K562 (cell line): Measurements from ENCODE around the gene TMEM143. TPM values are rescaled to one million over a fixed set of nuclear protein-coding genes. Genes with fewer than 3 reads are reported as not detected.

Source experiments
- BCOR ChIP-seq: fragments of 450-650 bp; IDR thresholded peaks from 2 replicates; pipeline ENCODE4 v1.6.1; 2016
- CBX2 ChIP-seq: fragments of 200-600 bp; sonication (generic); IDR thresholded peaks from one replicate; pipeline ENCODE4 v1.6.1; 2012; ENCODE audit warnings: mild to moderate bottlenecking, low read length, inconsistent platforms; ENCODE audit not compliant: insufficient read depth, poor library complexity, severe bottlenecking
- ELF1 ChIP-seq: fragments of 200-800 bp; sonication (Bioruptor generic); IDR thresholded peaks from 2 replicates; pipeline ENCODE4 v1.6.1; 2016; ENCODE audit warnings: missing genetic modification characterization, missing compliant biosample characterization
- FOXP1 ChIP-seq: sonication (generic); formaldehyde crosslinking; IDR thresholded peaks from 2 replicates; pipeline ENCODE4 v1.8.0; 2022; ENCODE audit warnings: mild to moderate bottlenecking, missing genetic modification reagents
- GABPB2 ChIP-seq: fragments of 250-450 bp; sonication (Bioruptor Pico); conservative IDR thresholded peaks from 2 replicates; pipeline ENCODE4 v1.5.1; 2021; ENCODE audit warnings: mild to moderate bottlenecking
- HLTF ChIP-seq: fragments of 450-650 bp; IDR thresholded peaks from 2 replicates; pipeline ENCODE4 v1.6.1; 2016
- LEF1 ChIP-seq: fragments of 450-650 bp; IDR thresholded peaks from 2 replicates; pipeline ENCODE4 v1.6.1; 2016; ENCODE audit warnings: mild to moderate bottlenecking
- MAFK ChIP-seq: IDR thresholded peaks from 2 replicates; pipeline ENCODE4 v1.6.1; 2011; ENCODE audit warnings: low read length, improper control_type of control experiment
- MTA1 ChIP-seq: fragments of 450-650 bp; IDR thresholded peaks from 2 replicates; pipeline ENCODE4 v1.6.1; 2017; ENCODE audit warnings: borderline replicate concordance
- NFATC3 ChIP-seq: fragments of 450-650 bp; IDR thresholded peaks from 2 replicates; pipeline ENCODE4 v1.6.1; 2017; ENCODE audit warnings: mild to moderate bottlenecking
- NFE2 ChIP-seq: IDR thresholded peaks from 2 replicates; pipeline ENCODE4 v1.6.1; 2014; ENCODE audit warnings: antibody characterized with exemption, low read depth
- RBM39 ChIP-seq: fragments of 200-400 bp; formaldehyde crosslinking; optimal IDR thresholded peaks from 2 replicates; pipeline ENCODE3; 2018; ENCODE audit warnings: low read depth, low read length
- SMAD4 ChIP-seq: fragments of 250-450 bp; sonication (Bioruptor Pico); conservative IDR thresholded peaks from 2 replicates; pipeline ENCODE4 v1.8.0; 2021; ENCODE audit warnings: inconsistent platforms, mild to moderate bottlenecking, moderate library complexity
- SOX6 ChIP-seq: fragments of 450-650 bp; IDR thresholded peaks from 2 replicates; pipeline ENCODE4 v1.6.1; 2014; ENCODE audit warnings: mild to moderate bottlenecking
- ZKSCAN3 ChIP-seq: fragments of 250-450 bp; sonication (Bioruptor Pico); IDR thresholded peaks from 2 replicates; pipeline ENCODE4 v1.4.0; 2020
- ZMIZ1 ChIP-seq, 2 experiments: fragments of 150-350 bp in 1 of 2; IDR thresholded peaks; 2 replicates each; pipeline ENCODE4 v1.6.1; 2012 to 2016; ENCODE audit warnings: low read depth in 2 of 2, low read length in 2 of 2, mild to moderate bottlenecking in 1 of 2, moderate library complexity in 1 of 2
- ZNF165 ChIP-seq: fragments of 250-450 bp; sonication (Bioruptor Pico); IDR thresholded peaks from 2 replicates; pipeline ENCODE4 v1.4.0; 2020; ENCODE audit warnings: borderline replicate concordance
- ZNF232 ChIP-seq: sonication (generic); formaldehyde crosslinking; IDR thresholded peaks from 2 replicates; pipeline ENCODE4 v1.8.0; 2022; ENCODE audit warnings: mild to moderate bottlenecking, missing genetic modification reagents
- ZNF316 ChIP-seq: fragments of 450-650 bp; IDR thresholded peaks from 2 replicates; pipeline ENCODE4 v1.6.1; 2016
- ZNF507 ChIP-seq: conservative IDR thresholded peaks from 2 replicates; pipeline ENCODE4 v1.6.1; 2017; ENCODE audit warnings: missing genetic modification characterization, missing compliant biosample characterization
- polyA plus RNA-seq, 8 experiments: library from polyadenylated mRNA; depleted of rRNA in 4 of 8; stranded (reverse) in 5 of 8; unstranded in 3 of 8; fragments of >200 nt; fragmentation: Nextera tagmentation in 2 of 8; fragmentation: Illumina TruSeq in 1 of 8; extraction: Ambion mirVana in 2 of 8; extraction: Trizol in 1 of 8; gene quantifications; 2 replicates each; pipeline versions ENCODE4 v1.2.1 to v1.2.3, GENCODE V29; 2011 to 2014; ENCODE audit warnings: inconsistent platforms in 1 of 8, missing spikeins in 1 of 8
- total RNA-seq, 7 experiments: library from RNA; depleted of rRNA in 6 of 7; stranded (reverse); fragments of >200 nt in 6 of 7; fragmentation: Illumina TruSeq in 2 of 7; extraction: Trizol in 2 of 7; gene quantifications; 2 replicates each; pipeline versions ENCODE4 v1.2.1 to v1.2.3, GENCODE V29; 2011 to 2021; ENCODE audit warnings: low replicate concordance in 1 of 7
- TF ChIP-seq, protein P1 (sequence below), 2 experiments: fragments of 450-650 bp in 1 of 2; sonication (generic) in 1 of 2; formaldehyde crosslinking in 1 of 2; IDR thresholded peaks in 1 of 2; conservative IDR thresholded peaks in 1 of 2; 2 replicates each; pipeline versions ENCODE4 v1.6.1 to v1.8.1; 2016 to 2023; ENCODE audit warnings: mild to moderate bottlenecking in 2 of 2, moderate library complexity in 2 of 2, inconsistent platforms in 1 of 2, missing genetic modification reagents in 1 of 2
- TF ChIP-seq, protein P2 (sequence below), 3 experiments: IDR thresholded peaks in 2 of 3; conservative IDR thresholded peaks in 1 of 3; 2 replicates each; pipeline ENCODE4 v1.5.1; 2011 to 2012; ENCODE audit warnings: low read length in 3 of 3, mild to moderate bottlenecking in 3 of 3, control low read depth in 2 of 3, improper control_type of control experiment in 1 of 3, inconsistent platforms in 1 of 3, low read depth in 1 of 3, mixed read lengths in 1 of 3, moderate library complexity in 1 of 3; ENCODE audit not compliant: insufficient read depth in 2 of 3

TMEM143 gene
- total and polyA plus RNA-seq, 9 of the 15 experiments (the other 6 are each of a cell fraction or from before 2014, with no cell fraction given) = 0.66 to 8.8 (median 4.3) TPM

DNA sequence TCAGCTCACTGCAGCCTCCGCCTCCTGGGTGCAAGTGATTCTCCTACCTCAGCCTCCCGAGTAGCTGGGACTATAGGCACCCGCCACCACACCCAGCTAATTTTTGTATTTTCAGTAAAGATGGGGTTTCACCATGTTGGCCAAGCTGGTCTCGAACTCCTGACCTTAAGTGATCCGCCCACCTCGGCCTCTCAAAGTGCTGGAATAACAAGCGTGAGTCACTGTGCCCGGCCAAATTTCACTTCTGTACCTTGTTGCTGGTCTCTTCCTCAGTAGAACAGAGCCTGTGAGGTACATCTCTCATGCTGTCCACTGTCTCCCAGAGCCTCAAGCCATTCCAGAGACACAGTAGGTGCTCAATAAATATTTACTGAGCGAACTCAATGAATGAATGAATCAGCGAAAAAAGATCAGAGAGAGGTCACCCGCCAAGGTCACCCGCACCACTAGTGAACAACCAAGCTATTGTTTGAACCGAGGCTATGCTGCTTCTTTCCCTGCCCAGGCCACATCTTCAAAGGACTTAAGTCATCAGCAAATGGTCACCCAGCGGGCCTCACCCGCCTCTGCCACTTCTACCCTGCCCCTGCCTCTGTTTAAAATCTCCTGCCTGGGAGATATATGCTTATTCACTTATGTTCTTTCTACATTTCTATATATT is 9.3 kb downstream of the TMEM143 start (continued):
- TF ChIP-seq, protein P1, sequence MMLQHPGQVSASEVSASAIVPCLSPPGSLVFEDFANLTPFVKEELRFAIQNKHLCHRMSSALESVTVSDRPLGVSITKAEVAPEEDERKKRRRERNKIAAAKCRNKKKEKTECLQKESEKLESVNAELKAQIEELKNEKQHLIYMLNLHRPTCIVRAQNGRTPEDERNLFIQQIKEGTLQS (IDR thresholded peaks at IDR 0.05) = 0 out of 2 replicates have a peak, but pooled peaks have one; percentile 15
- TF ChIP-seq, protein P1 (CRISPR knock-in tag; conservative IDR thresholded peaks at IDR 0.05) = no peak
- TF ChIP-seq FOXP1 (no peak), NFATC3 (no peak), ELF1 (tag) (no peak), ZNF507 (tag) (no peak), RBM39 (no peak), GABPB2 (no peak), ZKSCAN3 (CRISPR knock-in tag) (no peak), SOX6 (no peak), MTA1 (no peak), MAFK (peak; percentile 11; the same call in 1 of the 2 replicates), SMAD4 (CRISPR knock-in tag) (no peak), CBX2 (no peak), LEF1 (peak; percentile 44; the same call in 1 of the 2 replicates), NFE2 (peak; percentile 77), BCOR (peak; percentile 44; the same call in 1 of the 2 replicates), ZMIZ1 (IDR thresholded peaks at IDR 0.05; ENCODE audit: low read depth in 2 of 2, low read length in 2 of 2) (no peak), HLTF (no peak), ZNF165 (CRISPR knock-in tag) (no peak), ZNF232 (CRISPR knock-in tag) (no peak), ZNF316 (peak; percentile 92)
- TF ChIP-seq, protein P2, sequence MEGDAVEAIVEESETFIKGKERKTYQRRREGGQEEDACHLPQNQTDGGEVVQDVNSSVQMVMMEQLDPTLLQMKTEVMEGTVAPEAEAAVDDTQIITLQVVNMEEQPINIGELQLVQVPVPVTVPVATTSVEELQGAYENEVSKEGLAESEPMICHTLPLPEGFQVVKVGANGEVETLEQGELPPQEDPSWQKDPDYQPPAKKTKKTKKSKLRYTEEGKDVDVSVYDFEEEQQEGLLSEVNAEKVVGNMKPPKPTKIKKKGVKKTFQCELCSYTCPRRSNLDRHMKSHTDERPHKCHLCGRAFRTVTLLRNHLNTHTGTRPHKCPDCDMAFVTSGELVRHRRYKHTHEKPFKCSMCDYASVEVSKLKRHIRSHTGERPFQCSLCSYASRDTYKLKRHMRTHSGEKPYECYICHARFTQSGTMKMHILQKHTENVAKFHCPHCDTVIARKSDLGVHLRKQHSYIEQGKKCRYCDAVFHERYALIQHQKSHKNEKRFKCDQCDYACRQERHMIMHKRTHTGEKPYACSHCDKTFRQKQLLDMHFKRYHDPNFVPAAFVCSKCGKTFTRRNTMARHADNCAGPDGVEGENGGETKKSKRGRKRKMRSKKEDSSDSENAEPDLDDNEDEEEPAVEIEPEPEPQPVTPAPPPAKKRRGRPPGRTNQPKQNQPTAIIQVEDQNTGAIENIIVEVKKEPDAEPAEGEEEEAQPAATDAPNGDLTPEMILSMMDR (IDR thresholded peaks at IDR 0.05 in 2 of 3, conservative IDR thresholded peaks at IDR 0.05 in 1 of 3; ENCODE audit: insufficient read depth in 2 of 3, low read depth in 1 of 3, low read length in 3 of 3) = no peak
